Measurements from ENCODE around the gene MEIS2. TPM values are rescaled to one million over a fixed set of nuclear protein-coding genes. Genes with fewer than 3 reads are reported as not detected.

MEIS2 gene
- total and polyA plus RNA-seq, 2 of the 13 experiments (the other 11 are each of a cell fraction or from before 2014, with no cell fraction given): 10.7 to 12.4 TPM

- H3K27me3 ChIP-seq (ENCODE audit: control insufficient read depth in 1 of 2, insufficient read depth in 2 of 2, low read length in 2 of 2): peaks cover 7 to 64% of the 10 kb centered on the region in 2 experiments
- no peak overlapping the region for H3K9ac ChIP-seq (ENCODE audit: insufficient read depth, low read depth, low read length)
- no peaks in the 10 kb centered on the region for H4K20me1 ChIP-seq (ENCODE audit: insufficient read depth, low read length)
- intact Hi-C loops (cut with micrococcal nuclease; ENCODE audit: unreplicated experiment) (no loop called here), in situ Hi-C loops (cut with HindIII; ENCODE audit: extremely low pct_ligation_motif_present, low pct_unique_long_range_greater_than_20kb) (loop anchor here (5.0 to 25.0 kb wide), 2 partner anchors 227 to 1007 kb away; no protein-coding TSS in a partner anchor)
- H3K79me2 ChIP-seq (ENCODE audit: insufficient read depth, low read length): no peaks in the 10 kb centered on the region
- no peak overlapping the region for H2AFZ ChIP-seq (ENCODE audit: low read length)
- WGBS (ENCODE audit: low lambda C conversion rate): 65% methylated on average over 24 of the region's 52 CpGs
- DNase-seq (ENCODE audit: low spot score) (no peak), FAIRE-seq (no peak), ATAC-seq (no peak)
- no TSS peak for BruUV-seq (replicated peaks)
- ChIA-PET POLR2A (no interaction called here), CTCF (ENCODE audit: low intra/inter-chr PET ratio, low total read pairs) (no interaction called here)
- H3K9me3 ChIP-seq (ENCODE audit: low read length): no peaks in the 10 kb centered on the region
- H3K4me2 ChIP-seq (ENCODE audit: low read depth, low read length): no peak overlapping the region
- no peak overlapping the region for H3K4me3 ChIP-seq (replicated peaks in 1 of 3; ENCODE audit: insufficient read depth in 1 of 3, low read depth in 2 of 3, low read length in 3 of 3)
- peaks cover 9% of the 10 kb centered on the region; the same call in 1 of the 2 replicates for H3K4me1 ChIP-seq (ENCODE audit: insufficient read depth, low read length)
- H3K27ac ChIP-seq (ENCODE audit: extremely low read length, insufficient read depth, low read length): no peak overlapping the region
- TF ChIP-seq ZNF556 (CRISPR knock-in tag; IDR thresholded peaks at IDR 0.05; ENCODE audit: borderline replicate concordance): no peak
- TF ChIP-seq KAT2B (IDR thresholded peaks at IDR 0.05; ENCODE audit: borderline replicate concordance, low read depth, low read length): no peak
- TF ChIP-seq ZNF891 (CRISPR knock-in tag; IDR thresholded peaks at IDR 0.05): no peak
- TF ChIP-seq ZKSCAN1 (IDR thresholded peaks at IDR 0.05; ENCODE audit: low read length): no peak
- no peaks in the 10 kb centered on the region for H3K36me3 ChIP-seq (replicated peaks in 1 of 2; ENCODE audit: control insufficient read depth in 1 of 2, insufficient read depth in 2 of 2, low read length in 2 of 2)
Measured at GRCh38 chr15:36880224-36880912, 220.0 kb downstream of the MEIS2 start.

GRCh38 chr15:36879568-36880222, 220.7 kb downstream of the MEIS2 start:
- Histone ChIP-seq H3K4me2 (ENCODE audit: low read depth, low read length) (no peak overlapping the region), H3K27me3 (ENCODE audit: control insufficient read depth in 1 of 2, insufficient read depth in 2 of 2, low read length in 2 of 2) (peaks cover 7 to 58% of the 10 kb centered on the region in 2 experiments), H4K20me1 (ENCODE audit: insufficient read depth, low read length) (no peaks in the 10 kb centered on the region), H3K9ac (ENCODE audit: insufficient read depth, low read depth, low read length) (no peak overlapping the region), H3K9me3 (ENCODE audit: low read length) (no peaks in the 10 kb centered on the region), H3K36me3 (replicated peaks in 1 of 2; ENCODE audit: control insufficient read depth in 1 of 2, insufficient read depth in 2 of 2, low read length in 2 of 2) (no peaks in the 10 kb centered on the region), H2AFZ (ENCODE audit: low read length) (no peak overlapping the region), H3K27ac (ENCODE audit: extremely low read length, insufficient read depth, low read length) (no peak overlapping the region), H3K4me1 (ENCODE audit: insufficient read depth, low read length) (peaks cover 9% of the 10 kb centered on the region; the same call in 1 of the 2 replicates), H3K79me2 (ENCODE audit: insufficient read depth, low read length) (no peaks in the 10 kb centered on the region), H3K4me3 (replicated peaks in 1 of 3; ENCODE audit: insufficient read depth in 1 of 3, low read depth in 2 of 3, low read length in 3 of 3) (no peak overlapping the region)
- DNase-seq (ENCODE audit: low spot score) (no peak), ATAC-seq (no peak), FAIRE-seq (no peak)
- in situ Hi-C loops (cut with HindIII; ENCODE audit: extremely low pct_ligation_motif_present, low pct_unique_long_range_greater_than_20kb): loop anchor here (5.0 to 25.0 kb wide), 2 partner anchors 228 to 1008 kb away; no protein-coding TSS in a partner anchor
- WGBS (ENCODE audit: low lambda C conversion rate): 62% methylated on average over 25 of the region's 25 CpGs
- ChIA-PET POLR2A (no interaction called here), CTCF (ENCODE audit: low intra/inter-chr PET ratio, low total read pairs) (no interaction called here)
- no TSS peak for BruUV-seq (replicated peaks)
- no peak for TF ChIP-seq REXO4 (CRISPR knock-in tag; IDR thresholded peaks at IDR 0.05; ENCODE audit: borderline replicate concordance)
- no peak for TF ChIP-seq IRF2 (CRISPR knock-in tag; IDR thresholded peaks at IDR 0.05)
- TF ChIP-seq XBP1 (CRISPR knock-in tag; IDR thresholded peaks at IDR 0.05): no peak
- TF ChIP-seq TBX3 (IDR thresholded peaks at IDR 0.05; ENCODE audit: borderline replicate concordance): no peak
- no peak for TF ChIP-seq CEBPG (CRISPR knock-in tag; IDR thresholded peaks at IDR 0.05)
- TF ChIP-seq ZNF800 (CRISPR knock-in tag; IDR thresholded peaks at IDR 0.05): no peak
- TF ChIP-seq CENPT (CRISPR knock-in tag; IDR thresholded peaks at IDR 0.05; ENCODE audit: low read depth): no peak
- no peak for TF ChIP-seq SIN3B (IDR thresholded peaks at IDR 0.05; ENCODE audit: low read length)
- no peak for TF ChIP-seq ZNF713 (CRISPR knock-in tag; IDR thresholded peaks at IDR 0.05)
- TF ChIP-seq KDM2A (CRISPR knock-in tag; IDR thresholded peaks at IDR 0.05; ENCODE audit: borderline replicate concordance, low read depth): no peak
- no peak for TF ChIP-seq ZBTB42 (CRISPR knock-in tag; IDR thresholded peaks at IDR 0.05)
- intact Hi-C loops (cut with micrococcal nuclease; ENCODE audit: unreplicated experiment): no loop called here

All from HepG2 (cell line).